GM21529 (cell line): ENCODE measurements around the gene GALNT13.

Experiments used
- ATAC-seq: cut with Tn5 transposase; IDR thresholded peaks from one replicate; pipeline ENCODE4 v1.9.1; 2021; ENCODE audit not compliant: unreplicated experiment

Gene GALNT13

DNA sequence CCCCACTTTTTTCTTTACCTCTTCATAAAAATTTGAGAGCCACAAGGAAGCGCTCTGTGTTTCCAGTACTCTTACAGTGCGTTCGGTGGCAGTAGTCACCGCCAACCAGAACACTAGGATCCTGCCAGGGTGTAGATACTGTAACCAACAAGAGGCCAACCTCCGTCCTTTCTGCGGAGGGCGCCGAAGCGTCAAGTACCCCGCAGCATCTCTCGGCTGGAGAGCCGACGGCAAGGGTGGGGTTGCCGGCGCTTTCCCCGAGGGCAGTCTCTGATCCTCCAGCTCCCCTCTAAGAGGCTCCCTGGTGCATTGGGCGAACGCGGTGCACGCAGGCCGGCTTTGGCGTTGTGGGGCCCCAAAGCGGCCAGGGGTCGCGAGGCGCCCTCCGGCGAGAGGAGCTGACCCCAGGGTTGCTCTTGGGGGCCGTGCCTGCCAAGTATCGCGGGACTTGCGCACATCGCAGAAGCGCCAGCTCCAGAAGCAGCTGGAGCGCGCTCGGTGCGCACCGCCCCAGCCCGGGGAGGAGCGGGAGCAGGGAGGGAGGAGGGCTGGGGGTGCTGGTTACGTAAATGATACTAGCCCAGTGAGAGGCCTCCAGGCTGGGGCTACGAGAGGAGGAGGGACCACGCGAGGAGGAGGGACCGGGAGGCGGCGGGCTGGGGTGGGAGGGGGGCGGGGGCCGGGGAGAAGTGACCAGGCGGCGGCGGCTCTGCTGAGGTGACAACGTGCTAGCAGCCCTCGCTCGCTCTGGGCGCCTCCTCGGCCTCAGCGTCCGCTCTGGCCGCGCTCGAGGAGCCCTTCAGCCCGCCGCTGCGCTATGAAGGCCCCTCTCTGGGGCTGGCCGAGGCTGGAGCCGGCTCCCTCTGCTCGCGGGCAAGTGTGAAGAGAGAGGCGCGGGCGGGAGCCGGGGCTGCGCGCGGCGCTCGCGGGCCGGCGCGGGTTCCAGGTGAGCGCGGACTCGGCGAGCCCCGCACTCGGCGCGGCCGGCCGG is at the start of gene GALNT13:
TSS of gene GALNT13 (plus strand) at position 692 of the 991 bp plus-strand sequence.
- ATAC-seq, result no peak

DNA sequence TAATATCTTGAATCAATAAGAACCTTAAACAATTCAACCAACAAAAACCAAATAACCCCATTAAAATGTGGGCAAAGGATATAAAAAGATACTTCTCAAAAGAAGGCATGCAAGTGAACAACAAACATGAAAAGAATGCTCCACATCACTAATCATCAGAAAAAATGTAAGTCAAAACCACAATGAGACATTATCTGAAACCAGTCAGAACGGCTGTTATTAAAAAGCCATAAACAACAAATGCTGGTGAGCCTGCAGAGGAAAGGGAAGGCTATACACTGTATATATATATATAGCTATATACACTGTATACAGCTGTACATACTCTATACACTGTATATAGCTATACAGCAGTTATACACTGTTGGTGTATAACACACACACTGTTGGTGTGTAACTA is 47.8 kb upstream of the GALNT13 start:
- ATAC-seq, result no peak

DNA sequence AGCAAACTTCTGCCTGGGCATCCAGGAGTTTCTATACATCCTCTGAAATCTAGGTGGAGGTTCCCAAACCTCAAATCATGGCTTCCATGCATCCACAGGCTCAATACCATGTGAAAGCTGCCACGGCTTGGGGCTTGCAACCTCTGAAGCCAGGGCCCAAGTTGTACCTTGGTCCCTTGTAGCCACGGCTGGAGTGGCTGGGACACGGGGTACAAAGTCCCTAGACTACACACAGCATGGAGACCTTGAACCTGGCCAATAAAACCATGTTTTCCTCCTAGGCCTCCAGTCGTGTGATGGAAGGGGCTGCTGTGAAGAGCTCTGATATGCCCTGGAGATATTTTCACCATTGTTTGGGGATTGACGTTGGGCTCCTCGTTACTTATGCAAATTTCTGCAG is 43.4 kb upstream of the GALNT13 start:
- no peak for ATAC-seq

DNA sequence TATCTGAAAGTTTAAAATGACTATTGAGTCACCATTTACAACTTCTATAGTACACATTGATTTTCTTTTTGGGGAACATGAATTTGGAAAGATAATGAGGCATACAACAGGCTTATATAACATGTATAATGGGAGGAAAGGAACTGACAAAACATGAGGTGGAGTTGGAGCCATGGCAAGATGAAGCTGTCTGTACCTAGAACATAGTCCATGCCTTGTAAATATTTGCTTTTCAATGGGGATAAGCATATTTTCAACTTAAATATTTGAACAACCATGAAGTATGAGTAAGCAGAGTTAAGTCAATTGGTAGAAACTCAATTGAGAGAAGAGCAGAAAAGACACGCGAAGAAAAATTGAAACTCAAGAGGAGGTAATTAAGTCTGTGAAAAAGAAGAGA is 37.1 kb upstream of the GALNT13 start:
- ATAC-seq, result no peak

DNA sequence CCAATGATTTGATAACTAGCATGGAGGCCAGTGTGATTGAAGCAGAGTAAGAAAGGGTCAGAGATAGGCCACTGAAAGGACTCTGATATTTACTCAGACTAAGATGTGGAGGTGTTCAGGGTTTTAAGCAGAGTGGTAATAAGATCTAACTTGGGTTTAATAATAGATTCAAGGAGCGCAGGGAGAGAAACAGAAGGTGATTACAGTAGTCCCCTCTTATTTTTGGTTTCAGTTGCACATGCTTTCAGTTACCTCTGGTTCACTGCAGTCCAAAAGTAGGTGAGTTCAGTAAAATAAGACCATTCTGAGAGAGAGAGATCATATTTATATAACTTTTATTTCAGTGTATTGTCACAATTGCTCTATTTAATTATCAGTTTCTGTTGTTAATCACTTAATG is 13.5 kb upstream of the GALNT13 start:
- ATAC-seq, result no peak

DNA sequence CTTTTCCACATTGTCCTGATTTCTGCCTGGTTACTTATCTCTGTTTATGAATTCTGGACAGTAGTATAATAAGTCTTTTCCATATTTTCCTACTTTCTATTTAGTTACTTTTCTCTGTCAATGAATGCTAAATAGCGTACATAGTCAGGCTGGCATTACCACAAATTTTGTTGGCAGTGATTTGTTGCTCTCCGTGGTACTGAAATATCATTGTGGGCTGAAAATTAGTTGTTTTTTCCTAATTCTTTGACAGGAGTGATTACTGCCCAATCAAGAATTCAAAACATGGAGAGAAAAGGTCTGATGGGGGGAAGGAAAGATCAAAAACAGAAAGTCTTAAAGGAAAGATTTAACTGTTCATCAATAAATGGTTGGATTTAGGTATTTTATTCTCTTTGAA is 7.7 kb upstream of the GALNT13 start:
- no peak for ATAC-seq

DNA sequence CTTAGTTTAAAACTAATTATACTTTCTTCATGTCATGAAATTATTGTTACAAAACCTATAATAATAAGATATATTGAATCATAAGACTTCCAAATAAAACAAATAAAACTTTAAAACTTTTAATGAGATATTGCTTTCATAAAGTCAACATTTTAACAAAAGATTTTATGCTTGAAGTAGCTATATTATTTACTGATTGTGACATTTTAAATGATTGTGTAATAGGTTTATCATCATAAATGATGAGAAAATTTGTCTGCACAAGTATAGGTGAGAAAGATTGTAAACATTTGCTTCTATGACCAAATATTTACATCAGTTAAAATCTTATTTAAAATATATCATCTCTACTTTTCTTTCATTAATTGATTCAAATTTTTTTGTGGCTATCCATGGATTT is 5.1 kb upstream of the GALNT13 start:
- ATAC-seq, result no peak

DNA sequence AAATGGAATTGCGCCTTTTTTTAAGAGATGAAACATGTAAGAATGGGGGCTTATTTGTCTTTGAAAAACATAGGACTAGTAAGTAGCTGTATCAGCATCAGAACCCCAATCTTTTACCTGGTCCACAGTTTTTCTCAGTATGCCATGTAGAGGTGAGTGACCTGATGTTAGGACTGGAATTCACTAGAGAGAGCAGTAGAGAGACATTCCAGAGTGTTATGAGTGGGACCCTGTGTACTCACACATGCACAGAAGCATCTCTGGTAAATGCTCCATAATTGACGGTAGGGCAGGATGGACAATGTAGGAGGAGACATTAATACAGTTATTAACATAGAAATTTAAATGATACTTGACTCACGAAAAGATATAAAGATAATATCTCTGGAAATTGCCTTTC is 1.4 kb upstream of the GALNT13 start:
- ATAC-seq, result no peak

DNA sequence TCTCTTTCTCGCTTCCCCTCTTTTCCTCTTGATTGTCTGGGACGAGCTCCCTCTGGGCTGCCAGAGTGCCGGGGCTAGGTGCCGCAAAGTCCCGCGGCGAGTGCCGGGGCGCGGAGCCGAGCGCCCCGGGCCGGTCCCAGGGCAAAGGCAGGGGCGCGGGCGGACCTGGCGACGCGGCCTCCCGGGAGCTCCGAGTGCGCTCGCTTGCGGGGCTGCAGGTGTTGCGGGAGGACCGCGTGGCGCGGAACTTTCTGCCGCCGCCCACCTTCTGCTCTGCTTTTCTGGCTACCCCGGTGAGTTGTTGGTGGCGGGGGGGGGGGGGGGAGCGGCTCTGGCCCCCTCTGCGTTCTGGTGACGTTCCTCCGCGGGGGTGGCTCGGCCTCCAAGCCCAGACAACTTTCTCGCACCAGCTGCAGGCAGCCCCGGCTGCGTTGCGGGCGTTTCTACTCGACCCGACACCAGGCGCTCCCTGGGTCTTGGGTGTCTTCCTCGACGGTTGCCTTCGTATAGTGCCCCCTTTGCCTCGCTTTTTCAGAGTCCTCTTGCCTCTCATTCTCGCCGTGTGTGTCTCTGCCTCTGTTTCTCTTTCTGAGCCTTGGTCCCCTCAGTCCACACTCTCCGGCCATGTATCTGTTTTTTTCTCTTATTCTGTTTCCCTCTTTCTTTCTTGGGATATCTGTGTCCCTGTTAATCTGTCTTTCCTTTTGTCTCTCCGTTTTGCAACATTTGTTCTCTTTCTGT is 759 bp downstream of the GALNT13 start:
- ATAC-seq, result no peak

DNA sequence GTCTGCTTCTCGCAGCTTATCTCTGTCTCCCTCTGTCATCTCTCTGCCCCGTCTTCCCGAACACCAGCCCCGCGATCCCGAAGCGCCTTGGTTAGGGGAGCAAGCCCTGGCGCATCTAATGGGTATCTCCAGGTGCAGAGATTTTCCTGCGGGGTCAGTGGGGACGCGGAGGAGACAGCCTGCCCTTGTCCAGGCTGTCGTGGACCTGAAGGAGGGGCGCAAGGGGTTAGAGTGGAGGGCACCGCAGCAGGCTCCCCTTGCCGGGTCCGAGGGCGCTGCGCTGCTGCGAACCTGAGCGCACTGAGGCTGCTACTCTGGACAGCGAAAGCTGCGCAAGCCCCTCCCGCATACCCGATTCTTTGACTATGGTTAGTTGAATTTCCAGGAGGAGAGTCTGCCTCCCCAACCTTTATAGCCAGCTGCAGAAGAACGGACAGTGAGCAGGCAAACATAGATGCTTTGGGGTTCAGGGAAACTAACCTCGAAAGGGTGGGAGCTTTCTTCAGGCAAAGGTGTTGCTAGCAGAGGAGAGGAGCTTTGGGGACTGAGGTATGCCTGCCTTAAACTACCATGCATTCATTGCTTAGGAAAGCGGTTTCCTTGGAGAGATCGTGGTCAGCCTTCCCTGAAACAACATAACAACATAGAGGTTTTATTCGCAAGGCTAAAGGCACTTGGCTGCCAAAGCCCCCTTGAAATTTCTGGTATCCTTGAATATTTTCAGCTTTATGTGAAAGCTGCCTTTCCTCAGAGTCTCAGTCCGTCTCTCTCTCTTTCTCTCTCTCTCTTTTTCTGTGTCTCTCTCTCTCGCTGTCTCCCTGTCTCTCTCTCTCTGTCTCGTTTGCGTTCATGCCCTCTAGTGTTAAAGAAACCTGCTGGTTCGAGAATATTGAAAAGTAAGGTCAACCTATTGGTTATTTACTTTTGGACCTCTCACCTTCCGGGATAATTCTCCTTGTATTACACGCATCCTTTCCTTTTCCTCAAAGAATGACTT is 1.6 kb downstream of the GALNT13 start:
- no peak for ATAC-seq

DNA sequence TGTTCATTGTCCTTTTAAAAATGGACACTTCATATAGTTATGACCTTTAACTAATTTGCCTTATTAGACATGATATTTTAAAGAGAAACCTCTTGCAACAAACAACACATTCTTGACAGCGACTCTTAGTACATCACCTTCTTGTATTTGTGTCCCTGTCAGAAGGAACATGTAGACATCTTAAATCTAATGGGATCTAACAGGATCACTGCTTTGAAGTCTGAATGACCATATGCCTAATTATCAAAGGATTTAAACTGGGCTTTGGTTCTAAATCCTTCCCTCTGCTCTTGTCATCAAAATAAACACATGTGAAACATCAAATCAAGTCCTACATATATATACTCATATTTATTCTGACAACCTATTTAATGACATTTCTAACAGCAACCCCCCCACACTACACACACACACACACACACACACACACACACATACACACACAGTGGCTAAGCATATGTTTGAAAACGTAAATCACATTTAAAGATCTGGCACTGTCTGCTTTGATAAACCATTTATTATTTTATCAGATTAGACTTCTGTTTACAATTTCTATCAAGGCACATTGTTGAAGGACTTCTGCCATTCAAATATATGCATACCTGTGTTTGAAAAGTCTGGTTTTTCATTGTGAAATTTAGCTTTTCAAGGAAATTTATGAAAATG is 4.2 kb downstream of the GALNT13 start:
- no peak for ATAC-seq

DNA sequence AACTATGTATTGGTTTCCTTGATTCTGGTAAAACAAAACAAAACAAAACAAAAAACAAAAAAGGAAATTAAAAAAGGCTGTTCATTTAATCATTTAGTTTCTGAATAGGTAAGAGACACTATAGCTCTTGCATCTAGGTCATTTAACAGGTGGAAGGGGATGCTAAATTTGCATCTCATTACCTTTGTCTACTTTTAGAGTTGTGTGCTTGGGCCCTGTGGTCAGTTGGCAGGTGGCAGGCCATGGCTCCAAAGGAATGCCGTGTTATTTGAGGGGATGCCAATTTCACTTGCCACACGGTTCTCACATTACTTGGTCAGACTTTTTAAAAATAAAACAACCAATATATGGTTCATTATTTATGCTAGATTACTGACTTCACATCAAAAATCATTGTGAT is 9.2 kb downstream of the GALNT13 start:
- no peak for ATAC-seq

DNA sequence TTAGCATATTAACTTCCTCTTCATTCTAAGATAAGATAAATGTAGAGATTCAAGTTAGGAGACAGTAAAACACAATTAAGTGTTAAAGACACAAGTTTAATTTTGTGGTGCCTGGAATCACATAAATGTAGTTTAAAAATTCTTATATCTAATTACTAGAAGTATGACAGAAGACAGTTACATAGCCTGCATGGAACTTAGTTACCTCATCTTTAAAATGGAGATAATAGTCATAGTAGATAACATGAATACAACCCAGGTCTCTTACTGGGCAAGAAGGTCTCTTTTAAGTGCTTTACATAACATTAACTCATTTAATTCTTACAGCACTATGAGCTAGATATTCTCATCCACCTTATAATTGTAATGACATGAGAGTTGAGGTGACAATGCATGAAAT is 15.1 kb downstream of the GALNT13 start:
- no peak for ATAC-seq

DNA sequence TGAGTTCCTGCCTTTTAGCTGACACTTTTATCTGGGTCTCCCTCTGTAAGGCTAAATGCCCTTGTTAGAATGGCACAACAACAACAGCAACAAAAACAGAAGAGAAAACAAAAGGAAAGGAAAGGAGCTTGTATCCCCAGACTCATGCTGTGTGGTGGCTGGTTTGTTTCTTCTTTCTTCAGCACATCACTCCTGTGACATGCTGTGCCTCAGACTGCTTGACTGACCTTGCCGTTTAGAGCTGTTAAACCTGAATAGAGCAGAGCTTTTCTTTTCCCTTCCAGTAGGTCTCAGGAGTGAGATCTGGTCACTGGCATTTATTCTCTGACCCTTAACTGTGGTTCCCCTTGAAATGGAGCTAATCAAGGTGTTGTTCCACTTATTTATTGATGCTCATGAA is 18.9 kb downstream of the GALNT13 start:
- ATAC-seq, result no peak

DNA sequence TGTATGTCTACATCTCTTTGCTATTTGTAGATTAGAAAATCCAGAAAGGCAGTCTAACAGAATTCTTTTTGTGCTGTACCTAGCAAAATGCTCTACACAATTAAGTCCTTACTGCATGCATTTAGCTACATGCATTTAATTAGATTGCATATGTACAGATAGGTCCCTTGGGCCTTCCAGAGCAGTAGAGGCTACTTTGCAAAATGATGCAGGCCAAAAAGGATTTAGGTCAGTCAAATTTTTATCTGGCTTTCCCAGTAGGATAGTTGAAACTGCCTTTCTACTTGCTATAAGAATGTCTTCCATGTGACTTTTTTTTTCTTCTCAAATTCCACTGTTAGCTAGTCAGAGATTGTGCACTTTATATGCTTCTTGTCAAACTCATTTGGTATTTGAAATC is 19.3 kb downstream of the GALNT13 start:
- no peak for ATAC-seq

DNA sequence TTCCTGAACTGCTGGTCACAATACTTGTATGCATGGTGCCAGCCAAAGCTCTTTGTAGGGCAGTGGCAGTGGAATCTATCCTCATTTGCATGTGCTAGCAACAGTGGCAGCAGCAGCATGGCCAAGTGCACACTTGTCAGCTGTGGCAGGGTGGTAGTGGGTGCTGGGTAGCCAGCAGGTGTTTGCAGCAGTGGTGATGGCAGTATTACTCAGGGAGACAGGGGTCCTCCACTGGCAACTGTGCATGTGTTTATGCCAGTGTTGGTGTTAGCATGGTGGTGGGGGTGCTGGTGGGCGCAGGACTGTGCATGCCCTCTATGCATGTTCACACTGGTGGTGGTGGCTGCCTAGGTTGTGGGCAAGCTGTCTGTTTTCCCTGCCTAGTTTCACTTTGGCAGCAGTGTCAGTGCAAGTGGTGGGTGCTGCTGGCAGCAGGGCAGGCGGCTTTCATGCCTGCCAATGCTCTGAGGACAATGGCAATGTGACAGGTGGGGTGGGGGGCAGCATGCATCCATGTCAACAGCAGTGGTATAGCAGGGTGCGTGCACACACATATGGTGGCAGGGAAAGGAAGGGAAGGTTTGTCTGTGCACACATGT is 41.2 kb downstream of the GALNT13 start:
- ATAC-seq, result no peak

DNA sequence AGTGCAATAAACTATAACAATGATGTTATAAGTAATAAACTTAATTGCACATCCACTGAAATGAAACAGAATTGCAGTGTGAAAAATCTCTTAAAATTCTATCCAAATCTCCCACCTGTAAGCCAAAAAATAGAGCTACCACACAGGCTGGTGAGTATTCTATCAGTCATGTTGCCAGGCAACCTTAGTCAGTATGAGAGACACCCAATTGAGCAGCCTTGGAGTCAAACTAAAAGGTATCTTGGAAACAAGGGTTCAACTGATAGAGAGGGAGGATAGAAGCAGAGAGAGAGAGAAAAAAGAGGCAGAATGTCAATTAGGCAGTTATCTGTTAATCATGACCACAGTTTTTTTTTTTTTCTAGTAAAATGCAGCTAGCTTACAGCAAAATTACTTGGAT is 45.8 kb downstream of the GALNT13 start:
- ATAC-seq, result no peak

DNA sequence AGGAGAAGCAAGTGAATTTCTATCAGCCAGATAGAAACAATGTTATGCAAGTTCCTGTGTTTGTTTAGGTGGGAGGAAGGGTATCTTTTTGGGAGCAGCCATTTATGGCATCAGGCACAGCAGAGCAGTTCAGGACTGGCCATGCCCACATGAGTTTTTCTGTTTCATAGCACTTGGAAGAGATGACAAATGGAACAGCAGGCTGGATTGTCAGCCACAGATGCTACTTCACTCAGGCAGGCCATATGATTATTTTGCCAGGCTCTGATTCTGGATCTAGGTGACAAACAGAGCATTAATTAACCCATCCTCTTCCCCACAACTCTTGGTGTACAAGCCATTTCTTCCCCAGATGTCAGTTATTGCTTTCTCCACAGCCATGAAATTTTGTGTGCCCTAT is 63.8 kb downstream of the GALNT13 start:
- ATAC-seq, result no peak

DNA sequence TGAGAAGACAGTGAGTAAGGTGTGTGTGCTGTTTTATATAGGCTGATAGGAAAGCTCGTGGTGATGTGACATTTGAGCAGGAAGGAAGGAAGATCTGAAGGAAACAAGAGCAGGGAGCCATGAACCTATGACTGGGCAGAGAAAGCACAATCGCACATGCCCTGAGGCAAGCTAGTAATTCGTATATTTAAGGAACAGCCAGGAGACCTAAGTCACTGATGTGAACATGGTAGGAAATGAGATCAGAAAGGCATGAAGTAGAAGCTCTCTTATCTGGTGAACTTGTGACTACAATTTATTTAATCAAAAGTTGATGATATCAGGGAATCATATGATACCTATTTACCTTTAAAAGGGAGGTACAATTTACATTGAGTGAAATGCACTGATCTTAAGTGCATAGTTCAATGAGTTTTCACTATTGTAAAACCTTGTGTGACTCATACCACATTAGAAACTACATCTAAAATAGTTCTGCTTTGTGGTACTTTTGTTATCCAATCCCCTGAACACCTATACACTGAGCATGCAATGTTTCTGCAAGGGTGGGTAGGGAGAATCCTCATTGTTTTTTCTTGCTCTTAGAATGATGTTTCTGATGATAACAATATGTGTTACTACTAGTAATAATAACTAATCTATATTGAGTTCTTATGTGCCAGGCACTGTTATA is 67.5 kb downstream of the GALNT13 start:
- no peak for ATAC-seq
